ENCODE results near the gene MBP.

DNA sequence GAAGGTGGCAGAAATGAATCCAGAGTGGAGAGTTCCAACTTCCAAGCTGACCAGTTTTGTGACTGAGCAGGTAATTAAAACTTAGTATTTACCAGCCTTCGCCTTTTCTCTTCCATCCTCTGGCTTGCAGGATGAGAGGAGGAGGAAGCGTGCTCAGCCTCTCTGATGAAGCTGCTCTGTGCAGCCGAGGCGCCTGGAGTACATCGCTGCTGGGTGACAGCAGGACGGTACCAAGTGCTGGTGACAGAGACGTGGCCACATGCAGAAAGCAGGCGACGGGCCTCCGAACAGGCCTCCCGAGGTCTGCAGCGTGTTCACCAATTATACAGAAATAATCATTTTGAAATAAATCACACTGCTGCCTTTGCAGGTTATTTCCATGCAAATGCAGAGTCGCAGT, 95.0 kb downstream of the MBP start:
- TF ChIP-seq, protein P1, sequence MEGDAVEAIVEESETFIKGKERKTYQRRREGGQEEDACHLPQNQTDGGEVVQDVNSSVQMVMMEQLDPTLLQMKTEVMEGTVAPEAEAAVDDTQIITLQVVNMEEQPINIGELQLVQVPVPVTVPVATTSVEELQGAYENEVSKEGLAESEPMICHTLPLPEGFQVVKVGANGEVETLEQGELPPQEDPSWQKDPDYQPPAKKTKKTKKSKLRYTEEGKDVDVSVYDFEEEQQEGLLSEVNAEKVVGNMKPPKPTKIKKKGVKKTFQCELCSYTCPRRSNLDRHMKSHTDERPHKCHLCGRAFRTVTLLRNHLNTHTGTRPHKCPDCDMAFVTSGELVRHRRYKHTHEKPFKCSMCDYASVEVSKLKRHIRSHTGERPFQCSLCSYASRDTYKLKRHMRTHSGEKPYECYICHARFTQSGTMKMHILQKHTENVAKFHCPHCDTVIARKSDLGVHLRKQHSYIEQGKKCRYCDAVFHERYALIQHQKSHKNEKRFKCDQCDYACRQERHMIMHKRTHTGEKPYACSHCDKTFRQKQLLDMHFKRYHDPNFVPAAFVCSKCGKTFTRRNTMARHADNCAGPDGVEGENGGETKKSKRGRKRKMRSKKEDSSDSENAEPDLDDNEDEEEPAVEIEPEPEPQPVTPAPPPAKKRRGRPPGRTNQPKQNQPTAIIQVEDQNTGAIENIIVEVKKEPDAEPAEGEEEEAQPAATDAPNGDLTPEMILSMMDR (IDR thresholded peaks at IDR 0.05; ENCODE audit: insufficient read depth, low read length), result no peak
- TF ChIP-seq, protein P2, sequence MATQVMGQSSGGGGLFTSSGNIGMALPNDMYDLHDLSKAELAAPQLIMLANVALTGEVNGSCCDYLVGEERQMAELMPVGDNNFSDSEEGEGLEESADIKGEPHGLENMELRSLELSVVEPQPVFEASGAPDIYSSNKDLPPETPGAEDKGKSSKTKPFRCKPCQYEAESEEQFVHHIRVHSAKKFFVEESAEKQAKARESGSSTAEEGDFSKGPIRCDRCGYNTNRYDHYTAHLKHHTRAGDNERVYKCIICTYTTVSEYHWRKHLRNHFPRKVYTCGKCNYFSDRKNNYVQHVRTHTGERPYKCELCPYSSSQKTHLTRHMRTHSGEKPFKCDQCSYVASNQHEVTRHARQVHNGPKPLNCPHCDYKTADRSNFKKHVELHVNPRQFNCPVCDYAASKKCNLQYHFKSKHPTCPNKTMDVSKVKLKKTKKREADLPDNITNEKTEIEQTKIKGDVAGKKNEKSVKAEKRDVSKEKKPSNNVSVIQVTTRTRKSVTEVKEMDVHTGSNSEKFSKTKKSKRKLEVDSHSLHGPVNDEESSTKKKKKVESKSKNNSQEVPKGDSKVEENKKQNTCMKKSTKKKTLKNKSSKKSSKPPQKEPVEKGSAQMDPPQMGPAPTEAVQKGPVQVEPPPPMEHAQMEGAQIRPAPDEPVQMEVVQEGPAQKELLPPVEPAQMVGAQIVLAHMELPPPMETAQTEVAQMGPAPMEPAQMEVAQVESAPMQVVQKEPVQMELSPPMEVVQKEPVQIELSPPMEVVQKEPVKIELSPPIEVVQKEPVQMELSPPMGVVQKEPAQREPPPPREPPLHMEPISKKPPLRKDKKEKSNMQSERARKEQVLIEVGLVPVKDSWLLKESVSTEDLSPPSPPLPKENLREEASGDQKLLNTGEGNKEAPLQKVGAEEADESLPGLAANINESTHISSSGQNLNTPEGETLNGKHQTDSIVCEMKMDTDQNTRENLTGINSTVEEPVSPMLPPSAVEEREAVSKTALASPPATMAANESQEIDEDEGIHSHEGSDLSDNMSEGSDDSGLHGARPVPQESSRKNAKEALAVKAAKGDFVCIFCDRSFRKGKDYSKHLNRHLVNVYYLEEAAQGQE (IDR thresholded peaks at IDR 0.05; ENCODE audit: insufficient replicate concordance, low read depth), result no peak
- TF ChIP-seq POLR2AphosphoS5 (IDR thresholded peaks at IDR 0.05; ENCODE audit: low read depth) (no peak), GABPA (IDR thresholded peaks at IDR 0.05; ENCODE audit: low read depth) (no peak)

All from HL-60 (cell line).